IPS DF 19.7 (cell line): ENCODE data around the gene PPP1R13B.

Source experiments
- DNase-seq: peaks from one replicate; pipeline ENCODE4 v3.0.0-alpha.2; 2013; ENCODE audit warnings: low read depth, low spot score

The PPP1R13B gene

DNA sequence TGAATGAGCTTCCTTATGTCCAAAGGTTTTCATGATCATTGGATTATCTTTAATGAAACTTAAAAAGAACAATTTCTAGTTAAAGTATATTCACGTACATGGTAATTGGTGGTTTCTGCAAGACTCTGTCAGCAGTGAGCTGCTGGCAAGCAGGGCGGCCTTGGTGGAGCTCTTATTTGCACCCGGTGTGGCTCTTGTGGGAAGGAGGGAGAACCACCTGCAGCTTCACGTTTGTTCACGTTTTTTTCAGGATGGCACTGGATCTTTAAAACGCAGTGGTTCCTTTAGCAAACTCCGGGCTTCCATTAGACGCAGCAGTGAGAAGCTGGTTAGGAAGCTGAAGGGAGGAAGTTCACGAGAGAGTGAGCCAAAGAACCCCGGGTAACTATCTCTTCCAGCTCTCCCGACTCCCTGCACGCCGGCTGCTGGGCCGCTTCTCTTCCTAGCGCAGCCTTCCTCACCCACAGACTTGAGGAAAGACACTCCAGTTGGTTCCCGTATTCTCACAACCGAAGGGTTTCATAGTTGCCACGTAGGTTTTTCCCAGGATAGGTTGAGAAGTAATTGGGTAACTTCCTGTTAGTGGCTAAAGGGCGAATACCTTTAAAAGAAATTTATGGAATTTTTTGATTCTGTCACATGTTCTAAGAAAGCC lies 160.4 kb downstream of the PPP1R13B start:
- no peak for DNase-seq

- no peak for DNase-seq
These were observed 161.8 kb downstream of the PPP1R13B start for GRCh38 chr14:103685276-103686211.

GRCh38 chr14:103684871-103685270 lies 162.5 kb downstream of the PPP1R13B start:
- no peak for DNase-seq

DNA sequence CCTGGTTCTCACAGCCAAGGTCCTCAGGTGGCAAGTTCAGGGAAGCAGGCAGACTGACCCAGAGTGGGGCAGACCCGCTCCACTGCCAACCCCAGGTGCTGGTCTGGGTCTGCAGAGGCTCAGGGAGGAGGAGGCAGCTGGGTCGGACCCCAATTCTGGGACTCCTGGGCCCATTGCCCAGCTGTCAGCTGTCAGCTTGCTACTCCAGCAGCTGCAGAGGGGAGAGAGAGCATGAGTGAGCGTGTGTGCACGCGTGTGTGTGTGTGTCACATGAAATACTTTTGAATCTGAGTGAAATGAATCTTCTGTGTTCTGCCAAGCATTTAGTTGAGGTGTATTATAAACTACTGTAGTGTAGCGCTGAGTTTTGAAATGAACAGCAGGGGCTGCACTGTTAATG lies 162.9 kb downstream of the PPP1R13B start:
- no peak for DNase-seq
